SH-SY5Y (cell line): Measurements from ENCODE around the gene ACTL6B.

Experiments
- GATA2 ChIP-seq: IDR thresholded peaks from 2 replicates; pipeline ENCODE4 v1.6.1; 2011; ENCODE audit warnings: mild to moderate bottlenecking, low read depth, low read length
- GATA3 ChIP-seq: IDR thresholded peaks from 2 replicates; pipeline ENCODE4 v1.6.1; 2011; ENCODE audit warnings: low read depth, mild to moderate bottlenecking, low read length, moderate library complexity

ACTL6B gene

GRCh38 chr7:100677308-100678267 is 21.3 kb upstream of the ACTL6B start:
- TF ChIP-seq GATA2 (no peak), GATA3 (no peak)

DNA sequence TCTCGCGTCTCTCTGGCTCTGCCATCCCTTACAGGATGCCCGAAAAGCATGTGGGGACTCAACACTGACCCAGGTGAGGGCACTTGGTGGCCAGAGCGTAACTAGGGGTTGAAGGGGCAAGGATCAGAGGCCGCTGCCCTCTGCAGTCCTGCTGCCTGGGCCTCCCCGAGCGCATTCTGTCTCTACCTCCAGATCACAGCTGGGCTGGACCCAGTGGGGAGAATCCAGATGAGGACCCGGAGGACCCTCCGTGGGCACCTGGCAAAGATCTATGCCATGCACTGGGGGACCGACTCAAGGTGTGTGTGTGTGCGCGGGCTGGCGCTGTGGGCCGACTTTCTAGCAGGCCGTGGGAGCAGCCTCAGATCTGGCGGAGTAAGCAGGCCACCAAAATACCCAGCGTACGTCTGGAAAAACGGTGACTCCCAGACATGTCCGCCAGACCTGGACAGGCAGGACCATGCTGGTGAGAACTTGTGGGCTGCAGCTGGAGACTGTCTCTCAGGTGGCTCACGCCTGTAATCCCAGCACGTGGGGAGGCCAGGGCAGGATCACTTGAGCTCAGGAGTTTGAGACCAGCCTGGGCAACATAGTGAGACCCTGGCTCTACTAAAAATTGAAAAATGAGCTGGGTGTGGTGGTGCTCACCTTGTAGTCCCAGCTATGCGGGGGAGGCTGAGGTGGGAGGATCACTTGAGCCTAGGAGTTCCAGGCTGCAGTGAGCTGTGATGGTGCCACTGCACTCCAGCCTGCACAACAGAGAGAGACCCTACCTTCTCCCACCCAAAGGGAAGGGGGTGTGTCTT is 20.5 kb upstream of the ACTL6B start:
- TF ChIP-seq GATA2: no peak
- TF ChIP-seq GATA3: no peak

- no peak for TF ChIP-seq GATA2
- TF ChIP-seq GATA3: no peak
Measured at GRCh38 chr7:100675581-100676350, 19.5 kb upstream of the ACTL6B start.

- TF ChIP-seq GATA3 (no peak), GATA2 (no peak)
Measured at GRCh38 chr7:100675105-100675451, 18.8 kb upstream of the ACTL6B start.

DNA sequence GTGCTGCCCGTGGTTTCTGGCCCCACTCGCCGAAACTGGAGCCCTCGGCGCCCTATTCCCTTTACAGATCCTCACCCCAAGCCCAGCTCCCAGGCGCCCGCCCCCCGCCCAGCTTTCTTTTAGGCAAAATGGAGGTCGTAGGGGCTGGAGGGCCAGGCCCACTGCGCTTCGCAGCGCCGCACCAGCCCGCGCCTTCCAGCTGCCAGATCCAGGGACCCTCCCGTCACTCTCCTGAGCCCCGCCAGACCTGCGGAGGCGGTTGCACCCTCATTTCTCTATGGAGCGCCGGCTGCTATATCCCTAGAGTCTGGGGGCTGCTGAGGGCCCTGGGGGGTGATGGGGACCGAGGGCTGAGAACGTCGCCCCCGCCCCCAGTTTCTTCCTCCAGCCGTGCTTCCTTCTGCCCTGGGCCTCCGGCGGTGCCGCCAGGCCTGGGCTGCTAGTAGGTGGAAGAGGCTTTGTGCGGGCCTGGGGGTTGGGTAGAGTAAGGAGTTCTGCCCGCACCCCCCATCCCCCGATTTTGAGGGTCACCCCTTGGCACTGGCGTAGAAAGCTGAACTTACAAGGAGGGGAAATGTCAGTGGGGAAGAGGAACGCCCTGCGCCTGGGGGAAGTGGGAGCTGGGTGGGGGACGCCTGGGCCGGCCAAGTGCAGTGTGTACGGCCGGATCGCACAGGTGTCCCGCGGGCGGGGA is 18.3 kb upstream of the ACTL6B start:
- TF ChIP-seq GATA3 (no peak), GATA2 (no peak)

GRCh38 chr7:100673942-100674410 is 17.7 kb upstream of the ACTL6B start:
- TF ChIP-seq GATA3 (no peak), GATA2 (no peak)

DNA sequence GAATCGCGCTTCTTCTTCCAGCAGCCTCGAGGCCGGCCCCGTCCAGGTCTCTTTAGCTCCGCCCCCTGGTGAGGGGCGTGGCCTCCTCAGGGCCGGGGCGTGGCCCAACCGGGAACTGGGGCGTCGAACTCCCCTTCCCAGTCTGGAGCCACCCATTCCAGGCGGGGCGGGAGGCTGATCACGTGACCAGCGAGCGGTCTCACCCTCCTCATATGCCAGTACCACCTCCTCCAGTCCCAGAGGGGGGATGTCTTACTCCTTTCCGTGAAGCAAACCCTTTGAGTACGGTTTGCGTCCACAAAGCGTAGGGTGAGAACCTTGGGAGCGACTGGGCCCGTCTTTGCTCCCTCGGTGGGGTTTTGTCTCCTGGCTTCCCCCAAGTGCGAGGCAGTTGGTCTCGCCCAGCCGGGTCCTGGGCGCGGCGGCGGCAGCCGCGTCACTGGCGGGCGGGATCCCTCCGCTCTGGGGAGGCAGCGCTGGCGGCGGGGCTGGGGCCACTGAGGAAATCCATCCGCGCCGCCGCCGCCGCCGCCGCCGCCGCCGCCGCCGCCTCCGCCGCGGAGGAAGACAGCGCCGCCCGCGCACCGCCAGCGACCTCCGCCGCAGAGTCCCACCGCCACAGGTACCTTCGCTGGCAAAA is 17.2 kb upstream of the ACTL6B start, which contains the start of gene GNB2:
Gene GNB2 (plus strand): TSS at position 439 of the 640 bp plus-strand sequence. CDS start 2,526 bp downstream, outside the sequence.
- no peak for TF ChIP-seq GATA2
- no peak for TF ChIP-seq GATA3

DNA sequence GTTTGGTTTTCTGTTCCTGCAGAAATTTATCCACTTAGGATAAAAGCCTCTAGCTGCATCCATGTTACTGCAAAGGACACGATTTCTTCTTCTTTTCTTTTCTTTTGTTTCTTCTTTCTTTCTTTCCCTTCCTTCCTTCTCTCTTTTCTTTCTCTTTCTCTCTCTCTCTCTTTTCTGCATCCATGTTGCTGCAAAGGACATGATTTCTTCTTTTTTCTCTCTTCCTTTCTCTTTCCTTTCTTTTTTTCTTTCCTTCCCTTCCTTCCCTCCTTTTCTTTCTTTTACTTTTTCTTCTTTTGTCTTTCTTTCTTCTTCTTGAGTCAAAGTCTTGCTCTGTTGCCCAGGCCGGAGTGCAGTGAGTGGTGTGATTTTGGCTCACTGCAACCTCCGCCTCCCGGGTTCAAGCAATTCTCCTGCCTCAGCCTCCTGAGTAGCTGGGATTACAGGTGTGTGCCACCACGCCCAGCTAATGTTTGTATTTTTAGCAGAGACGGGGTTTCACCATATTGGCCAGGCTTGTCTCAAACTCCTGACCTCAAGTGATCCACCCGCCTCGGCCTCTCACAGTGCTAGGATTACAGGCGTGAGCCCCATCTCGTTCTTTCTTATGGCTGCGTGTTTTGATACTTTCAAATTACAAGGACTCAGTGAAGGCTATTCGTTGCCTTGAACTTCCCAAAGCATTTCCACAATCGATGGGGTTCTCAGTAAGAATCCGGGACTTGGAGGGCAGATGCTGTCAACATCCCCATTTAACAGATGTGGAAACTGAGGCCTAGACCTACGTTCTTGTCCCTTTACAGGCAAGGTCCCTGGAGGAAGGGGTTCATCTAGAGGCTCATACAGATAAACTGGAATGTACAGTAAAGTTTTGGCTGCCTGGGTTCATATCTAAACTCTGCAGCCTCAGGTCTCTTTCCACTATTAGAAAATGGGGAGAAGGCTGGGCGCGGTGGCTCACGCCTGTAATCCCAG is 15.4 kb upstream of the ACTL6B start:
- TF ChIP-seq GATA3 (no peak), GATA2 (no peak)

DNA sequence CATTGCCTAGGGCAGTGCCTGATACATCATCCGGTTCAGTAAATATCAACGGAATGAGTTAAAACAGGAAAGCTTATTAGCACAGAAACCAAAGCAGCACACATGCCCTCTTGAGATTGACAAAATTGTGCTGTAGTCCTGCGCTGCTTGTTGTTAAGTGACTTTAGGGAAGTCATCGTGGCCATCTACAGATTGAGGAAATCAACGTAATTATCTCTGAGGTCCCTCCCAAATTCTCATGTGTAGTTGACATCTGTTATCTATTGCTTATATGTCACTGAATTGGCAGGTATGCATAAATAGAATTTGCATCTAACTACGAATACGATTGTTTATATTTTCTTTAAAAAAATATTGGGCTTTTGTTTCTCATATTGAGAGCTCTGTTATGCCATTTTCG is 13.8 kb upstream of the ACTL6B start:
- no peak for TF ChIP-seq GATA2
- no peak for TF ChIP-seq GATA3

- TF ChIP-seq GATA3: no peak
- TF ChIP-seq GATA2: no peak
Measured at GRCh38 chr7:100668069-100668449, 11.8 kb upstream of the ACTL6B start.

- TF ChIP-seq GATA2: no peak
- no peak for TF ChIP-seq GATA3
Measured at GRCh38 chr7:100667331-100668068, 11.3 kb upstream of the ACTL6B start.
